Neuronal stem cell (in vitro differentiated cells): ENCODE results near the gene TRIM75.

Experiments
- DNase-seq: peaks from one replicate; pipeline ENCODE4 v3.0.0-alpha.2; 2013; ENCODE audit warnings: low spot score
- H2AFZ ChIP-seq: one replicate; pipeline ENCODE4 v1.6.1; 2013; ENCODE audit warnings: mild to moderate bottlenecking, low read length, inconsistent platforms
- H2AK5ac ChIP-seq: 2 replicates; pipeline ENCODE4 v1.6.1; 2013; ENCODE audit warnings: low read depth, mild to moderate bottlenecking, inconsistent platforms, low read length, moderate library complexity, mixed read lengths
- H2BK120ac ChIP-seq: 2 replicates; pipeline ENCODE4 v1.6.1; 2013; ENCODE audit warnings: low read depth, mild to moderate bottlenecking, inconsistent platforms, low read length, moderate library complexity, mixed read lengths
- H2BK12ac ChIP-seq: one replicate; pipeline ENCODE4 v1.6.1; 2013; ENCODE audit warnings: low read length, inconsistent platforms
- H2BK15ac ChIP-seq: 2 replicates; pipeline ENCODE4 v1.6.1; 2013; ENCODE audit warnings: mild to moderate bottlenecking, low read length, inconsistent platforms, mixed read lengths
- H2BK5ac ChIP-seq: one replicate; pipeline ENCODE4 v1.6.1; 2013; ENCODE audit warnings: inconsistent platforms, mild to moderate bottlenecking, low read length, moderate library complexity
- H3K14ac ChIP-seq: one replicate; pipeline ENCODE4 v1.6.1; 2013; ENCODE audit warnings: low read length, inconsistent platforms
- H3K18ac ChIP-seq: 2 replicates; pipeline ENCODE4 v1.6.1; 2013; ENCODE audit warnings: low read length, inconsistent platforms
- H3K23ac ChIP-seq: 2 replicates; pipeline ENCODE4 v1.6.1; 2013; ENCODE audit warnings: low read depth, mild to moderate bottlenecking, mixed read lengths, low read length, inconsistent platforms; ENCODE audit not compliant: poor library complexity
- H3K27ac ChIP-seq: replicated peaks from 3 replicates; pipeline ENCODE4 v1.5.1; 2013; ENCODE audit warnings: low read length, inconsistent platforms
- H3K27me3 ChIP-seq, 3 experiments: 2 replicates each; pipeline ENCODE4 v1.6.1; 2013; ENCODE audit warnings: low read length in 3 of 3, mild to moderate bottlenecking in 2 of 3, inconsistent platforms in 1 of 3, low read depth in 1 of 3, mixed read lengths in 1 of 3, moderate library complexity in 1 of 3; ENCODE audit not compliant: control insufficient read depth in 3 of 3, insufficient read depth in 3 of 3
- H3K36me3 ChIP-seq, 2 donors: replicated peaks in 1 of 2; 2 replicates each; pipeline ENCODE4 v1.6.1; 2013; ENCODE audit warnings: low read length in 2 of 2; ENCODE audit not compliant: control insufficient read depth in 2 of 2, insufficient read depth in 2 of 2
- H3K4ac ChIP-seq: 2 replicates; pipeline ENCODE4 v1.6.1; 2013; ENCODE audit warnings: inconsistent platforms, mild to moderate bottlenecking, low read length, moderate library complexity
- H3K4me1 ChIP-seq, 2 donors: 1 replicate in 1 of 2; 2 replicates in 1 of 2; pipeline ENCODE4 v1.6.1; 2013; ENCODE audit warnings: low read length in 2 of 2, low read depth in 1 of 2; ENCODE audit not compliant: control insufficient read depth in 2 of 2, insufficient read depth in 1 of 2
- H3K4me2 ChIP-seq: one replicate; pipeline ENCODE4 v1.6.1; 2013; ENCODE audit warnings: mild to moderate bottlenecking, low read length, inconsistent platforms; ENCODE audit not compliant: insufficient read depth, poor library complexity, severe bottlenecking
- H3K4me3 ChIP-seq, 2 donors: 2 replicates each; pipeline ENCODE4 v1.5.1; 2013; ENCODE audit warnings: low read length in 2 of 2, mild to moderate bottlenecking in 2 of 2, inconsistent platforms in 1 of 2, moderate library complexity in 1 of 2
- H3K79me1 ChIP-seq: one replicate; pipeline ENCODE4 v1.6.1; 2013; ENCODE audit warnings: low read depth, mild to moderate bottlenecking, inconsistent platforms, low read length, moderate library complexity
- H3K9ac ChIP-seq: one replicate; pipeline ENCODE4 v1.6.1; 2013; ENCODE audit warnings: mild to moderate bottlenecking, low read depth, low read length, inconsistent platforms; ENCODE audit not compliant: poor library complexity
- H3K9me3 ChIP-seq, 2 donors: replicated peaks in 1 of 2; 2 replicates each; pipeline versions ENCODE3 to v1.6.1; 2013; ENCODE audit warnings: low read length in 2 of 2, mild to moderate bottlenecking in 2 of 2, inconsistent platforms in 1 of 2, low read depth in 1 of 2, mixed read lengths in 1 of 2, moderate library complexity in 1 of 2; ENCODE audit not compliant: control insufficient read depth in 2 of 2, insufficient read depth in 1 of 2
- H4K8ac ChIP-seq: one replicate; pipeline ENCODE4 v1.6.1; 2013; ENCODE audit warnings: low read depth, mild to moderate bottlenecking, inconsistent platforms, low read length, moderate library complexity
- H4K91ac ChIP-seq: one replicate; pipeline ENCODE4 v1.6.1; 2013; ENCODE audit warnings: low read length, low read depth, mild to moderate bottlenecking, inconsistent platforms; ENCODE audit not compliant: poor library complexity
- WGBS, 2 donors: extraction: QIAGEN DNeasy Blood & Tissue Kit; methylation state at CpG; one replicate each; pipeline ENCODE4 v1.1.7; 2013; ENCODE audit warnings: missing lambda C conversion rate in 2 of 2, mixed read lengths in 1 of 2; ENCODE audit not compliant: insufficient read length in 2 of 2, insufficient replicate concordance in 1 of 2; ENCODE audit errors: extremely low coverage in 2 of 2; 5-methylcytosine and 5-hydroxymethylcytosine counted together

Gene TRIM75

DNA sequence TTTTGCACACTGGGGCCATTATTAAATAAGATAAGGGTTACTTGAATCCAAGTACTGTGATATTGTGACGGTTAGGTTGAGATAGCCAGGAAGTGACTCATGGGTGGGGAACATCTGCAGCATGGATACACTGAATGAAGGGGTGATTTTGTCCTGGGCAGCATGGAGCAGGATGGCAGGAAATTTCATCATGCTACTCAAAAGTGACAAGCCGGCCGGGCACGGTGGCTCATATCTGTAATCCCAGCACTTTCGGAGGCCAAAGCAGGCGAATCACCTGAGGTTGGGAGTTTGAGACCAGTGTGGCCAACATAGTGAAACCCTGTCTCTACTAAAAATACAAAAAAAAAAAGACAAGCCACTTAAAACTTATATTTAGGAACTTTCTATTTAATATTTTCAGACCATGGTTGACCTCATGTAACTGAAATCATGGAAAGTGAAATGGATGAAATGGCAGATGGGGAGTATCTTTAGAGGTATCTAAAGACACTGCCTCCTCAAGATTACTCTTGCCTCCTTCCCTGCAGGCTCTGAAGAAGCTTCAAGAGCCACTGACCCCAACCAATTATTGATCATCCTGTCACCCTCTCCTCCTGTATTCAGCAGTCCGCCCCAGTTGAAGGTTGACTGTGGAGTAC is 25.8 kb upstream of the TRIM75 start:
- Histone ChIP-seq H2BK120ac (no peak overlapping the region), H3K27me3 (no peaks in the 10 kb centered on the region), H3K4me1 (no peaks in the 10 kb centered on the region), H3K18ac (no peak overlapping the region), H3K4ac (no peak overlapping the region), H2AFZ (no peak overlapping the region), H4K91ac (no peak overlapping the region), H2BK12ac (no peak overlapping the region), H2BK5ac (no peak overlapping the region), H4K8ac (no peak overlapping the region), H3K9me3 (peaks cover 0 to 3% of the 10 kb centered on the region in 2 donors), H2BK15ac (no peak overlapping the region), H3K4me2 (no peak overlapping the region), H3K36me3 (no peaks in the 10 kb centered on the region), H3K79me1 (no peaks in the 10 kb centered on the region), H3K9ac (no peak overlapping the region), H3K23ac (no peak overlapping the region), H3K4me3 (no peak overlapping the region), H2AK5ac (no peak overlapping the region), H3K27ac (no peak overlapping the region), H3K14ac (no peak overlapping the region)
- WGBS, 2 donors: no CpG with 5 or more reads among the region's 7 CpGs
- no peak for DNase-seq

DNA sequence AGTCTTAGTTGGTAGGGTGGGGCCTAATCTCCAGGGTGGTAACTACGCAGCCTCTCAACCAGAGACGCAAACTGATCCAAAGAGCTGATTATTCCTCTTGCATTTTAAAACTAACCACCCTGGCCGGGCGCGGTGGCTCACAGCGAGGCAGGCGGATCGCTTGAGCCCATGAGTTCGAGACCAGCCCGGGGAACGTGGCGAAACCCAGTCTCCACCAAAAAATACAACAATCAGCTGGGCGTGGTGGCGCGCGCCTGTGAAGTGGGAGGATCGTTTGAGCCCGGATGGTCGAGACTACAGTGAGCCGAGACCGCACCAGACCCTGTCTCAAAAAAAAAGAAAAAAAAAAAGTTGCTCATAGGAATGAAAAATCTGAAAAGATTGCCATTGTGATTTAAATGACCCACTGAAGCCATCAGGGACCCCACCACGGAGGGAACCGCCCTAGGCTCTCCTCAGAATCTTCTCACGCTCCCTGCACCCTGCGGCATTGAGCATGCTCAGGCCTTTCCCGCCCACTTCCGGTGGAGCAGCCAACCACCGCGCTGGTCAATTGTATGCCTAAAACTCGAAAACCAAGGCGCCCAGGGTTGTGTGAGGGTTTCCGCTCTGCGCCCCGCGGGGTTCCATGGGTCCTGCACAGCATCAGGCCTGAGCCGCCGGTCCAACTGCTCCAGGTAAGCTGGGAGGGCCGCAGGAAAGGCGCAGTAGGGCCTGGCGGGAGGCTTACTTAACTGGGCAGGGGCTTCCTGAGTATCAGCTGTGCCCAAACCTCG is 22.0 kb upstream of the TRIM75 start, which contains the start of gene TRIM60:
Gene TRIM60 (plus strand): TSS at position 564 of the 776 bp plus-strand sequence. CDS start 8,074 bp downstream, outside the sequence.
- no peak within 1 kb of the TSS for H2BK15ac ChIP-seq
- H4K8ac ChIP-seq: no peak within 1 kb of the TSS
- H3K23ac ChIP-seq: no peak within 1 kb of the TSS
- H3K9me3 ChIP-seq: peaks cover 0 to 3% of the 10 kb centered on the region in 2 donors
- H2AK5ac ChIP-seq: no peak within 1 kb of the TSS
- peak within 1 kb of the TSS; percentile 94 for H2BK12ac ChIP-seq
- H3K4ac ChIP-seq: no peak within 1 kb of the TSS
- peak within 1 kb of the TSS; percentile 71 for H3K18ac ChIP-seq
- no peak for DNase-seq
- peak within 1 kb of the TSS; percentile 71 for H3K14ac ChIP-seq
- no peak within 1 kb of the TSS for H4K91ac ChIP-seq
- H2AFZ ChIP-seq: no peak within 1 kb of the TSS
- H3K4me2 ChIP-seq: no peak within 1 kb of the TSS
- no peak within 1 kb of the TSS for H3K27ac ChIP-seq
- no peaks in the 10 kb centered on the region for H3K27me3 ChIP-seq
- H3K4me1 ChIP-seq: no peaks in the 10 kb centered on the region
- WGBS, 2 donors: no CpG with 5 or more reads among the region's 41 CpGs
- H3K4me3 ChIP-seq: peak within 1 kb of the TSS in 1 of 2 donors; percentile 4
- no peaks in the 10 kb centered on the region for H3K79me1 ChIP-seq
- no peak within 1 kb of the TSS for H2BK5ac ChIP-seq
- no peak within 1 kb of the TSS for H2BK120ac ChIP-seq
- no peak within 1 kb of the TSS for H3K9ac ChIP-seq
- no peaks in the 10 kb centered on the region for H3K36me3 ChIP-seq

- no peak overlapping the region for H3K4me2 ChIP-seq
- no CpG with 5 or more reads among the region's 5 CpGs for WGBS, 2 donors
Measured at GRCh38 chr4:165048170-165048569, 5.5 kb upstream of the TRIM75 start.

DNA sequence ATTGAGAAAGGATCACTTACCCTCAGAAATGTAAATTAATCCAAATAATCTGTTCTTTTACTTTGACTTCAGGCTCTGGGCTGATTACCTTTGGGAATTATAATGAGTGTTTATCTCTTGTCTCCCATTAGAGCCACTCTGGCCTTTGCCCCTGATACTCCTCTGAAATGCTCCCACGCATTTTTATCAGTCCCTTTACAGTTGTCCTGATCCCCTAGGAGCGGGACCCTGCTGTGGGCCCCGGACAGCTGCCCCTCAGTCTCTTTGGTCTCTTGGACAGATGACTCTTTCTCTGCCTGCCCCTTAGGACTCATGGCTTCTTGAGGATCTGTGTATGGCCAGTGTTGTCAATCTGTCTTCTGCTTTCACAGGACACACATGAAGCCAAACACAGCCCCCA is 1.0 kb upstream of the TRIM75 start:
- H2BK5ac ChIP-seq: no peak overlapping the region
- WGBS, 2 donors: no CpG with 5 or more reads among the region's 3 CpGs

More at GRCh38 chr4:165048170-165048569, 5.5 kb upstream of the TRIM75 start:
- Histone ChIP-seq H3K18ac (no peak overlapping the region), H3K4ac (no peak overlapping the region), H2AFZ (no peak overlapping the region), H3K27ac (no peak overlapping the region), H3K4me3 (no peak overlapping the region), H2BK12ac (no peak overlapping the region), H3K27me3 (no peaks in the 10 kb centered on the region), H3K9ac (no peak overlapping the region), H2BK5ac (no peak overlapping the region), H2BK120ac (no peak overlapping the region), H2AK5ac (no peak overlapping the region), H2BK15ac (no peak overlapping the region), H3K23ac (no peak overlapping the region), H3K14ac (no peak overlapping the region), H3K9me3 (no peaks in the 10 kb centered on the region), H4K91ac (no peak overlapping the region), H4K8ac (no peak overlapping the region), H3K79me1 (no peaks in the 10 kb centered on the region), H3K36me3 (no peaks in the 10 kb centered on the region), H3K4me1 (peaks cover 0 to 1% of the 10 kb centered on the region in 2 donors)
- DNase-seq: no peak

More for the DNA sequence above, 1.0 kb upstream of the TRIM75 start:
- H4K8ac ChIP-seq: no peak overlapping the region
- H3K27me3 ChIP-seq: no peaks in the 10 kb centered on the region
- H3K4me1 ChIP-seq: peaks cover 0 to 1% of the 10 kb centered on the region in 2 donors
- H3K4me2 ChIP-seq: no peak overlapping the region
- H3K27ac ChIP-seq: no peak overlapping the region
- H2AFZ ChIP-seq: no peak overlapping the region
- no peaks in the 10 kb centered on the region for H3K9me3 ChIP-seq
- H3K18ac ChIP-seq: no peak overlapping the region
- no peaks in the 10 kb centered on the region for H3K79me1 ChIP-seq
- H3K23ac ChIP-seq: no peak overlapping the region
- no peak overlapping the region for H4K91ac ChIP-seq
- peak overlapping the region in 1 of 2 donors; percentile 8 for H3K4me3 ChIP-seq
- DNase-seq: no peak
- no peak overlapping the region for H2BK15ac ChIP-seq
- no peak overlapping the region for H3K4ac ChIP-seq
- H2AK5ac ChIP-seq: no peak overlapping the region
- H2BK120ac ChIP-seq: no peak overlapping the region
- H3K9ac ChIP-seq: no peak overlapping the region
- no peak overlapping the region for H3K14ac ChIP-seq
- H3K36me3 ChIP-seq: no peaks in the 10 kb centered on the region
- H2BK12ac ChIP-seq: no peak overlapping the region
